Head of caudate nucleus (tissue), 42 donors: ENCODE measurements around the gene KNL1.
"Not testable (repeated sequence)": the region's sequence is repeated elsewhere in the genome, so short reads cannot be mapped to it uniquely, and the experiment has no call there.

Source experiments
- DNase-seq, 42 donors: peaks; one replicate each; pipeline versions ENCODE4 v3.0.0 to v3.0.0-alpha.2; 2020 to 2021; ENCODE audit warnings: mixed read lengths in 7 of 42
- intact Hi-C: fragments of 100-400 bp; cut with DNase I; formaldehyde crosslinking; loops from one replicate; pipeline ENCODE4 v1.15.0; 2022

KNL1 gene

GRCh38 chr15:40639677-40640076 lies 45.6 kb downstream of the KNL1 start:
- intact Hi-C loops: no loop called here
- DNase-seq: no peak

DNA sequence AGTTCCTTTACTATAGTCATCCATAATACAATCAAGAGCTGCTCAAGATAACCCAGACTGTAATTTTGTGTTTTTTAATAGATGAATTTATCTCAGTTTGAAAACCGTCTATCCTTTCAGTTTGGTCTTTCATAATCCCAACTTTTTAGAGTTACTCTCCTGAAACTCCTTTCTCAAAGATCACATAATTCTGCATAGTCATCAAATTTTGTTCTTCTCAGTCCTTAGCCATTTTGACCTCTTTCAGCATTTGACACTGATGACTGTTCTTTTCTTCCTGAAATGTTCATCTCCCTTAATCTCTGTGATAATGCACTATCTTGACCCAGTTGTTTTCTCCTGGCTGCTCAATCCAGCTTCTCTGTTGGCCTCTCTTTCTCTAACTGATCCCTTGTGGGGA lies 53.5 kb downstream of the KNL1 start:
- intact Hi-C loops: no loop called here

GRCh38 chr15:40650479-40650878 lies 56.4 kb downstream of the KNL1 start:
- intact Hi-C loops: no loop called here
- no peak for DNase-seq

More for the DNA sequence above, 53.5 kb downstream of the KNL1 start:
- DNase-seq: no peak

DNA sequence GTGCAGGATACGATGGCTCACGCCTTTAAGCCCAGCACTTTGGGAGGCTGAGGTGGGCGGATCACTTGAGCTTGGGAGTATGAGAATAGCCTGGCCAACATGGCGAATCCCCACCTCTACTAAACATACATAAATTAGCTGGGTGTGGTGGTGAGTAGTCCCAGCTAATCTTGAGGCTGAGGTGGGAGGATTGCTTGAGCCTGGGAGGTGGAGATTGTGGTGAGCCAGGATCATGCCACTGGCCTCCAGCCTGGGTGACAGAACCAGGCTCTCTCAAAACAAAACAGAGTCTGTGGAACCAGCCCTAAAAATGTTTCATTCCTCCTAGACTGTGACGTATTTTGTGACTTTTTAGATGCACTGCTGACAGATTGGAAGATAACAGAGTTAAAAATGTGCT lies 66.6 kb downstream of the KNL1 start:
- intact Hi-C loops: no loop called here
- no peak for DNase-seq

DNA sequence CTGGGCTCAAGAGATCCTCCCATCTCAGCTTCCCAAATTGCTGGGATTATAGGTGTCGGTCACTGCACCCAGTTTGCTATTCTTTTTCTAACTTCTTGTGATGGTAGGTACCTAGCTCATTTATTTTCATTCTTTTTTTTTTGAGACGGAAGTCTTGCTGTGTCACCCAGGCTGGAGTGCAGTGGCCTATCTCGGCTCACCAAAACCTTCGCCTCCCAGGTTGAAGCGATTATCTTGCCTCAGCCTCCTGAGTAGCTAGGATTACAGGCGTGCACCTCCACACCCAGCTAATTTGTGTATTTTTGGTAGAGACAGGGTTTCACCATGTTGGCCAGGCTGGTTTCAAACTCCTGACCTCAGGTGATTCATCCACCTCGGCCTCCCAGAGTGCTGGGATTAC lies 70.9 kb downstream of the KNL1 start:
- intact Hi-C loops: no loop called here
- DNase-seq: no peak

DNA sequence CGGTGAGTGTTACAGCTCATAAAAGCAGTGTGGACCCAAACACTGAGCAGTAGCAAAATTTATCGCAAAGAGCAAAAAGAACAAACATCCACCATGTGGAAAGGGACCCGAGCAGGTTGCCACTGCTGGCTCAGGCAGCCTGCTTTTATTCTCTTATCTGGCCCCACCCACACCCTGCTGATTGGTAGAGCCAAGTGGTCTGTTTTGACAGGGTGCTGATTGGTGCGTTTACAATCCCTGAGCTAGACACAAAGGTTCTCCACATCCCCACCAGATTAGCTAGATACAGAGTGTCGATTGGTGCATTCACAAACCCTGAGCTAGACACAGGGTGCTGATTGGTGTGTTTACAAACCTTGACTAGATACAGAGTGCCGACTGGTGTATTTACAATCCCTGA lies 82.2 kb downstream of the KNL1 start:
- intact Hi-C loops, DNase-seq: not testable (repeated sequence)

GRCh38 chr15:40676906-40677305 lies 82.9 kb downstream of the KNL1 start:
- intact Hi-C loops, DNase-seq: not testable (repeated sequence)

DNA sequence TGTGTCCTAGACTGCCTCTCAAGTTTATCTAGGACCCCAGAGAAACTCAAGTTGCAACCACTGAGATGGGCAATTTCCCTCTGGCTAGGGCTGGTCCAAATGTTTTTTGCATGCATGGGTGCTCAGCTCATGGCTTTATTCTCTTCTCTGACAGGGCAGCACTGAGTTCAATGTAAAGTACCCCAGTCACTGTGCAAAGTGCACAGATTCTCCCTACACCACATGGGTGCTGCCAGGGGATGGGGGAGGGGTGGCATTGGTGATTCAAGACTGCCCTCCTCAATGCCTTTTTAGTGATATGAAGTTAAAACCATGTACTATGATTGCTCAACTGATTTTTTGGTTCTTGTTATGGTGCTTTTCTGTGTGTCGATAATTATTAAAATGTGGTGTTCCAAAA lies 86.1 kb downstream of the KNL1 start:
- intact Hi-C loops: no loop called here
- DNase-seq: no peak

DNA sequence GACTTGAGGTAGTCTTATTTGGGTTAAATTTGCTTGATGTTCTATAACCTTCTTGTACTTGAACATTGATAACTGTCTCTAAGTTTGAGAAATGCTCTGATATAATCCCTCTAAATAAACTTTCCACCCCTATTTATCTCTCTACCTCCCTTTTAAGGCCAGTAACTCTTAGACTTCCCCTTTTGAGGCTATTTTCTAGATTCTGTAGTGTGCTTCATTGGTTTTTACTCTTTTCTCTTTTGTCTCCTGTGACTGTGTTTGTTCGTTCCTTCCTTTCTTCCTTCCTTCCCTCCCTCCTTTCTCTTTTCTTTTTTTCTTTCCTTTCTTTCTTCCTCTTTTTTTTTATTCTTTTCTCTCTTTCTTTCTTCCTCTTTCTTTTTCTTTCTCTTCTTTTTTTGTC lies 86.9 kb downstream of the KNL1 start:
- DNase-seq, intact Hi-C loops: not testable (repeated sequence)

GRCh38 chr15:40684381-40684780 lies 90.3 kb downstream of the KNL1 start:
- no peak for DNase-seq
- intact Hi-C loops: no loop called here

GRCh38 chr15:40685376-40685775 lies 91.3 kb downstream of the KNL1 start:
- intact Hi-C loops: no loop called here
- no peak for DNase-seq

DNA sequence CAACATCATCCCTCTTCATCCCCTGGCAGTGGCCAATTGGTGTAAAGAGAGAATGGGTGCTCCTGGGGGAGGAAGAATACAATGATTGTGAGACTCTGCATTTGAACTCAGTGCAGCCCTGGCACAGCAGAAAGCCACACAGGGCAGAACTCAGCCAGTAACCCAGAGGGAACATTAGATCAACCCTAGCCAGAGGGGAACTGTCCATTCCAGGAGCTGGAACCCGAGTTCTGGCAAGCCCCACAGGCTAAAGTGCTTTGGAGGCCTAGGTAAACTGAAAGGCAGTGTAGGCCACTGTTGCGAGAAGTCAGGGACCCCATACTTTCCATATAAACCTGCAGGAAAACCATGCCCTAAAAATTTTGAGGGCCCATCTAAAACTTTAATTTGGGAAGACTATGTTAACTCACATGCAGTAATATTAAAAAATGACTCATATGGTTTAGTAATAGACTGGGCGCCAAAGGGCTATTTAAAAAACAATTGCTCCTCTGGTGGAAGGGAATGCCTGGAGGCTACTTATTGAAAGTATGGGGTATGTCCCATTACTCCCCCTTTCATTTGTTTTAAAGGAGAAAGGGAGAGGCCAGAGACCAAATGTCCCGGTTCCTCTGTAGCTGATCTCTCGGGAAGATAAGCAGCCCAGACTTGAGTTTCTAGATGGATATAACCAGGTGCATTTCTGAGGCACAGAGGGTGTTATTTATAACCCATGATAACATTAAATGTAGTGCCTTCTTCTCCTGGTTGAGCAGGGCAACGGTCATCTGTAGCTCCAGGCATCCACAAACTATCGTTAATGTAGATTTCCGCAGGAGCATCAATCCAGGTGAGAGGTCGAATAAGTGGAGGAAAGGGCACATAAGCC lies 95.1 kb downstream of the KNL1 start:
- DNase-seq: no peak
- intact Hi-C loops: no loop called here

- DNase-seq: no peak
- intact Hi-C loops: no loop called here
Measured at GRCh38 chr15:40691737-40692136, 97.7 kb downstream of the KNL1 start.

DNA sequence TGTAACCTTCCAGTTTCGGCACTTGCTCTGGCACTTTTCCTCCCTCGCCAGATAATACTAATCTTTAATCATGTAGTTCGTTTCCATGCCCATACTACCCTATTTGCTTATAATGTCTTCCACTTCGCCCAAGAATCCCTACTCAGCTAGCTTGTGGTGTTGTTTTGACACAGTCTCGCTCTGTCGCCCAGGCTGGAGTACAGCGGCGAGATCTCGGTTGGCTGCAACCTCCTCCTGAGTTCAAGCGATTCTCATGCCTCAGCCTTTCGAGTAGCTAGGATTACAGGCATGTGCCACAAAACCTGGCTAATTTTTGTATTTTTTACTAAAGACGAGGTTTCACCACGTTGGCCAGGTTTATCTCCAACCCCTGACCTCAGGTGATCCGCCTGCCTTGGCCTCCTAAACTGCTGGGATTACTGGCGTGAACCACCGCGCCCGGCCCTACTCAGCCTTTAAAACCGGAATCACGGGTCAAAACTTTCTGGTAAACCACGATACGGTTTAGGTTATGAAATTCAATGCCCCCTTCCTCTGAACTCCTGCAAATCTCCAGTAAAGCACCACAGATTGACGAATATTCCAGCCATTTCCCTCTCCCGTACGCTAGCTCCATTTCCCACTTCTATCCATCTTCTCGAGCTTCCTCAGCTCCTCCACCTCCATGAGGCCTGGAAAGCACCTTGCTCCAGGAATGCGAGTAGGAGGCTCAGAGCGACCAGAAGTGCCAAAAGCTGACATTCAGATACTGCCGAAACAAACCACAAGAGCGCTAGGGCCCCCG lies 100.0 kb downstream of the KNL1 start:
- intact Hi-C loops: no loop called here
- peak in 4 of 42 donors; percentile 7 to 28 (median 16) for DNase-seq

- intact Hi-C loops: no loop called here
- peak; percentile 82 to 96 (median 93) for DNase-seq
Measured at GRCh38 chr15:40694688-40695468, 100.8 kb downstream of the KNL1 start, which contains the start of gene RAD51. RAD51 (plus strand) TSS chr15:40695174; CDS start chr15:40698759, 3,585 bp downstream.

DNA sequence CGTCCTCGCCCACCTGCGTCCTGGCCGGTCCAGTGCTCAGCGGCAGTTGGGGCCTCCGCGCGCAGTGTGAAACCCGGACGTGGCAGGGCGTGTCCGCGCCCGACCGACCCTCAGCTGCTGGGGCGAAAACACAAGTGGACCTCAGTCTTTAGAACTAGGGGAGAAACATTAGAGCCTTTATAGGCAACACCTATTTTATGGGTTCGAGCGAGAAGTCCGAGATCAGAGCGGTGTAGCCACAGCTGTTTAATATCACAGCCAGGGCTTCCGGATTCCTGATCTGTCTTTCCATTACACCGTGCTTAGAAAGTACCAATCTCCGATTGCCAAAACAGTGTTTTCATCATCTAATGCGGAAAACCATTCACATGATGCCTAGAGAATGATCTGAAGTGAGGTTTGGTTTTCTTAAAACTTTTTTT lies 101.4 kb downstream of the KNL1 start:
- DNase-seq: no peak
- intact Hi-C loops: no loop called here

GRCh38 chr15:40696228-40696627 lies 102.2 kb downstream of the KNL1 start:
- intact Hi-C loops: no loop called here
- no peak for DNase-seq

DNA sequence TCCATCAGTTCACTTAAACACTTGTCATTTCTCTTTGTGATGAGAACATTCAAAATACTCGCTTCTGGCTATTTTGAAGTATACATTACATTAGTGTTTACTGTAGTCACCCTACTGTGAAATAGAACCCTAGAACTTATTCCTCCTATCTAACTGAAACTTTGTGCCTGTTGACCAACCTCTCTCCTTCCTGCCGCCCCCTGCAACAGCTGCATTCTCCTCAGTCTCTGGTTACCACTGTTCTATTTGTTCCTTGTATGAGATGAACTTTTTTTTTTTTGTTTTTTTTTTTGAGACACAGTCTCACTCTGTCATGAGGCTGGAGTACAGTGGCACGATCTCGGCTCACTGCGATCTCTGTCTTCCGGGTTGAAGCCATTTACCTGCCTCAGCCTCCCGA lies 103.9 kb downstream of the KNL1 start:
- no peak for DNase-seq
- intact Hi-C loops: no loop called here

DNA sequence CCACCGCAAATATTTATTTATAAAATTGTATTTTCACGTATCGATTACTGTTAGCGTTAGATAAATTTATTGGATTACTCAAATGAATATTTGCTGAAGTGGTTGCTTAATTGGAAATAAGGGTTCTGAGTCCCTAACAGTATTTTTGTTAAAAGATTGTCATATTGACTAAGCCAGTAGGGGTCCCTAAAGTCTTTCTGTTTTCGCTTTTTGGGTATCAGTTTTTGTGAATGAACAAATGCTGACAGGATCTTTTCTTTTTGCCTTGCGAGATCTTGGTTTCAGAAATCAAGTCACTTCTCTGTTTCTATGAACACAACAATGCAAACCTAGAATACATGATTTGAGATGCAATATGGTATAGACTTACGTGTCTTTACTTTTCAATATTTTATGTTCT lies 108.0 kb downstream of the KNL1 start:
- intact Hi-C loops: no loop called here
- DNase-seq: no peak

- no peak for DNase-seq
- intact Hi-C loops: no loop called here
Measured at GRCh38 chr15:40706121-40706520, 112.1 kb downstream of the KNL1 start.
